ENCODE measurements around the gene UFL1. TPM values are rescaled to one million over a fixed set of nuclear protein-coding genes. Genes with fewer than 3 reads are reported as not detected.
"Not testable (repeated sequence)": the region's sequence is repeated elsewhere in the genome, so short reads cannot be mapped to it uniquely, and the experiment has no call there.

The UFL1 gene
- total RNA-seq, 1 donor from 2014 or later = 20.7 TPM

DNA sequence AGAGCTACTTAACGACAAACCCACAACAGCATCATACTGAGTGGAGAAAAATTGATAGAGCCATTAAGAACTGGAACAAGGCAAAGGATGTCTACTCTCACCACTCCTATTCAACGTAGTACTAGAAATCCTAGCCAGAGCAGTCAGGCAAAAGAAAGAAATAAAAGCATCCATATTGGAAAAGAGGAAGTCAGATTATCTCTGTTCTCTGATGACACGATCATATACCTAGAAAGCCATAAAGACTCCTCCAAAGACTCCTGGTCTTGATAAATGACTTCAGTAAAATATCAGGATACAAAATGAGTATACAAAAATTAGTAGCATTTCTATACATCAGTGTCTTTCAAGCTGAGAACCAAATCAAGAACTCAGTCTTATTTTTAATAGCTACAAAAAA is 24.3 kb downstream of the UFL1 start:
- TF ChIP-seq CTCF (IDR thresholded peaks at IDR 0.05; ENCODE audit: unreplicated experiment) = no peak
- H3K27me3 Mint-ChIP-seq = no peaks in the 10 kb centered on the region
- no peak for DNase-seq (ENCODE audit: low spot score, unreplicated experiment)
- no peak overlapping the region for H3K4me3 Mint-ChIP-seq (ENCODE audit: low read depth)
- H3K4me1 Mint-ChIP-seq (ENCODE audit: low read depth) = no peaks in the 10 kb centered on the region
- H3K36me3 Mint-ChIP-seq (ENCODE audit: insufficient read depth) = peaks cover 28% of the 10 kb centered on the region
- peaks cover 7% of the 10 kb centered on the region for H3K9me3 Mint-ChIP-seq (ENCODE audit: low read depth)
- H3K27ac Mint-ChIP-seq = no peak overlapping the region

DNA sequence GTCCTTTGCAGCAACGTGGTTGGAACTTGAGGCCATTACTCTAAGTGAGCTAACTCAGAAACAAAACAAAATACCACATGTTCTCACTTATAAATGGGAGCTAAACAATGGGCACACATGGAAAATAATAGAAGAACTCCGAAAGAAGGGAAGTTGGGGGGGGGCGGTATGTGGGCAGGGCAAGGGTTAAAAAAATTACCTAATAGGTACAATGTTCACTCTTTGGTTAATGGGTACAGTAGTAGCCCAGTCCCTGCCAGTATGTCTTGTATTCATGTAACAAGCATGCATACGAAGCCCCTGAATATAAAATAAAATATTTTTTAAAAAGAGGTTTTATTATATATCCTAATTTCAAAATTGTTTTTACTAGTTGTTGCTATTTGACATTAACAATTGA is 26.0 kb downstream of the UFL1 start:
- Mint-ChIP-seq H3K9me3 (ENCODE audit: low read depth) (peaks cover 7% of the 10 kb centered on the region), H3K27me3 (no peaks in the 10 kb centered on the region), H3K36me3 (ENCODE audit: insufficient read depth) (peaks cover 32% of the 10 kb centered on the region), H3K4me1 (ENCODE audit: low read depth) (no peaks in the 10 kb centered on the region), H3K4me3 (ENCODE audit: low read depth) (no peak overlapping the region), H3K27ac (no peak overlapping the region)
- no peak for DNase-seq (ENCODE audit: low spot score, unreplicated experiment)
- no peak for TF ChIP-seq CTCF (IDR thresholded peaks at IDR 0.05; ENCODE audit: unreplicated experiment)

- DNase-seq (ENCODE audit: low spot score, unreplicated experiment) = no peak
- TF ChIP-seq CTCF (IDR thresholded peaks at IDR 0.05; ENCODE audit: unreplicated experiment) = no peak
- Mint-ChIP-seq H3K4me1 (ENCODE audit: low read depth) (no peaks in the 10 kb centered on the region), H3K4me3 (ENCODE audit: low read depth) (no peak overlapping the region), H3K27ac (no peak overlapping the region), H3K9me3 (ENCODE audit: low read depth) (no peaks in the 10 kb centered on the region), H3K36me3 (ENCODE audit: insufficient read depth) (peaks cover 24% of the 10 kb centered on the region), H3K27me3 (no peaks in the 10 kb centered on the region)
Measured at GRCh38 chr6:96554558-96554957, 33.0 kb downstream of the UFL1 start.

DNA sequence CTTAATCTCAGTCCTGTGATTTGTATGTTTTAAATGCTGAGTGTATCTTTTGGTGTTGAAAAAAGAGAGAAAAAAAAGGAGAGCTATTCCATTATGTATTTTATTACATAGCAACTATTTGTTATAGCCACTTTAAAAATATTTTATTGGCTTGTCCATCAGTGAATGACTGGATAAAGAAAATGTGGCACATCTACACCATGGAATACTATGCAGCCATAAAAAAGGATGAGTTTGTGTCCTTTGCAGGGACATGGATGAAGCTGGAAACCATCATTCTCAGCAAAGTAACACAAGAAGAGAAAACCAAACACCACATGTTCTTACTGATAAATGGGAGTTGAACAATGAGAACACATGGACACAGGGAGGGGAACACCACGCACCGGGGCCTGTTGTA is 38.1 kb downstream of the UFL1 start:
- H3K9me3 Mint-ChIP-seq (ENCODE audit: low read depth); H3K27ac Mint-ChIP-seq; H3K4me3 Mint-ChIP-seq (ENCODE audit: low read depth); H3K27me3 Mint-ChIP-seq; H3K4me1 Mint-ChIP-seq (ENCODE audit: low read depth); H3K36me3 Mint-ChIP-seq (ENCODE audit: insufficient read depth); DNase-seq (ENCODE audit: low spot score, unreplicated experiment): not testable (repeated sequence)

GRCh38 chr6:96562886-96563285 is 41.3 kb downstream of the UFL1 start, which contains the start of gene FHL5:
Gene FHL5 (plus strand): TSS chr6:96563128. CDS start chr6:96603614, 40,486 bp downstream.
- no peak for DNase-seq (ENCODE audit: low spot score, unreplicated experiment)
- Mint-ChIP-seq H3K9me3 (ENCODE audit: low read depth) (no peaks in the 10 kb centered on the region), H3K4me1 (ENCODE audit: low read depth) (no peaks in the 10 kb centered on the region), H3K36me3 (ENCODE audit: insufficient read depth) (no peaks in the 10 kb centered on the region), H3K27ac (no peak within 1 kb of the TSS), H3K27me3 (no peaks in the 10 kb centered on the region), H3K4me3 (ENCODE audit: low read depth) (no peak within 1 kb of the TSS)
- TF ChIP-seq CTCF (IDR thresholded peaks at IDR 0.05; ENCODE audit: unreplicated experiment) = no peak

DNA sequence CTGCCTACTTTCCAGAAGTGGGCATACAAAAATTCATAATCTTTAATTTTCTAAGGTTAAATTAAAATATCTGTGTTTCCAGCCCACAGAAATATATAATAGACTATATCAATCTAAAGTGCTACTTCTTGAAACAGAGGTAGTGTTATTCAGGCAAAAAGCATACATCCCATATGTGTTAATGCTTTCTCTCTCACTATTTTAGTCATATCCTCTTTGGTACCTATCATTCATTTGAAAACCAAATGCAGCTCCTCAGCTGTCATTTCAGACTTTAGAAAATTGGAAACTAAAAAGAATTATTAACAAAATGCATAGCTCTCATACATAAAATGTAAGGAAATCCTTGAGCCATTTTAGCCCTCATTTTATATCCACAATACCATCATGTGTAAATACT is 42.2 kb downstream of the UFL1 start:
- no peak for TF ChIP-seq CTCF (IDR thresholded peaks at IDR 0.05; ENCODE audit: unreplicated experiment)
- no peaks in the 10 kb centered on the region for H3K36me3 Mint-ChIP-seq (ENCODE audit: insufficient read depth)
- DNase-seq (ENCODE audit: low spot score, unreplicated experiment) = no peak
- no peaks in the 10 kb centered on the region for H3K27me3 Mint-ChIP-seq
- no peak overlapping the region for H3K27ac Mint-ChIP-seq
- no peaks in the 10 kb centered on the region for H3K4me1 Mint-ChIP-seq (ENCODE audit: low read depth)
- H3K4me3 Mint-ChIP-seq (ENCODE audit: low read depth) = no peak overlapping the region
- no peaks in the 10 kb centered on the region for H3K9me3 Mint-ChIP-seq (ENCODE audit: low read depth)
